Measurements from ENCODE around the gene APOC1.

GRCh38 chr19:44931541-44931940 lies 17.1 kb downstream of the APOC1 start:
- TF ChIP-seq CTCF (IDR thresholded peaks at IDR 0.05; ENCODE audit: low read length) (no peak), EZH2 (IDR thresholded peaks at IDR 0.05; ENCODE audit: borderline replicate concordance, low read length) (no peak)
